BLaER1 treated with 17β-estradiol and CSF1 and Interleukin-3, amounts not matched to agents 10 nM and 100 nM (cell line): ENCODE measurements around the gene LOC101059915.
"Not testable (repeated sequence)": the region's sequence is repeated elsewhere in the genome, so short reads cannot be mapped to it uniquely, and the experiment has no call there.

ENCODE experiments used
- H3K27ac ChIP-seq, 11 experiments: shearing (Covaris generic); formaldehyde crosslinking; 2 replicates each; pipeline ENCODE4 v1.8.1; 2022
- H3K27me3 ChIP-seq, 11 experiments: shearing (Covaris generic); formaldehyde crosslinking; 2 replicates each; pipeline ENCODE4 v1.8.1; 2022
- H3K36me3 ChIP-seq, 11 experiments: shearing (Covaris generic); formaldehyde crosslinking; 2 replicates each; pipeline ENCODE4 v1.8.1; 2022
- H3K4me1 ChIP-seq, 10 experiments: shearing (Covaris generic); formaldehyde crosslinking; 2 replicates each; pipeline ENCODE4 v1.8.1; 2022
- H3K4me2 ChIP-seq, 11 experiments: shearing (Covaris generic); formaldehyde crosslinking; 2 replicates each; pipeline ENCODE4 v1.8.1; 2022
- H3K4me3 ChIP-seq, 10 experiments: shearing (Covaris generic); formaldehyde crosslinking; 2 replicates each; pipeline ENCODE4 v1.8.1; 2022
- H3K9ac ChIP-seq, 11 experiments: shearing (Covaris generic); formaldehyde crosslinking; 2 replicates each; pipeline ENCODE4 v1.8.1; 2022
- H3K9me3 ChIP-seq, 11 experiments: shearing (Covaris generic); formaldehyde crosslinking; replicated peaks in 1 of 11; 2 replicates each; pipeline ENCODE4 v1.8.1; 2022
- H4K20me1 ChIP-seq, 11 experiments: shearing (Covaris generic); formaldehyde crosslinking; 2 replicates each; pipeline ENCODE4 v1.8.1; 2022
- Cebpa-rat ChIP-seq, 11 experiments: shearing (Covaris generic); IDR thresholded peaks; 2 replicates each; pipeline ENCODE4 v1.8.1; 2022

The LOC101059915 gene

DNA sequence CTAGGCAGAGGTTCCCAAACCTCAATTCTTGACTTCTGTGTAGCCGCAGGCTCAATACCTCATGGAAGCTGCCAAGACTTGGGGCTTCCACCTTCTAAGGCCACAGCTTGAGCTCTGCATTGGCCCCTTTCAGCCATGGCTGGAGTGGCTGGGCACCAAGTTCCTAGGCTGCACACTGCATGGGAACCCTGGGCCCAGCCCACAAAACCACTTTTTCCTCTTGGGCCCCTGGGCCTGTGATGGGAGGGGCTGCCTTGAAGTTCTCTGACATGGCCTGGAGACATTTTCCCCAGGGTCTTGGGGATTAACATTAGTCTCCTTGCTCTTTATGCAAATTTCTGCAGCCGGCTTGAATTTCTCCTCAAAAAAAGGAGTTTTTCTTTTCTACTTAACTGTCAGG lies 14.0 kb upstream of the LOC101059915 start:
- H3K4me2 ChIP-seq = 0 out of 22 replicates have a peak overlapping the region, but pooled peaks of 2 of the 11 experiments have one; percentile 14 to 24
- H3K36me3 ChIP-seq = no peaks in the 10 kb centered on the region
- no peaks in the 10 kb centered on the region; a peak in 1 of 22 replicates for H4K20me1 ChIP-seq
- H3K9me3 ChIP-seq = peaks cover 0 to 14% (median 0%) of the 10 kb centered on the region in 11 experiments; a peak in 3 of 22 replicates
- H3K27ac ChIP-seq = no peak overlapping the region
- no peak overlapping the region for H3K9ac ChIP-seq
- no peak for TF ChIP-seq Cebpa-rat (IDR thresholded peaks at IDR 0.05)
- peaks cover 0 to 11% (median 0%) of the 10 kb centered on the region in 10 experiments; a peak in 5 of 20 replicates for H3K4me1 ChIP-seq
- no peak overlapping the region for H3K4me3 ChIP-seq
- H3K27me3 ChIP-seq = peaks cover 36 to 64% (median 43%) of the 10 kb centered on the region in 11 experiments

DNA sequence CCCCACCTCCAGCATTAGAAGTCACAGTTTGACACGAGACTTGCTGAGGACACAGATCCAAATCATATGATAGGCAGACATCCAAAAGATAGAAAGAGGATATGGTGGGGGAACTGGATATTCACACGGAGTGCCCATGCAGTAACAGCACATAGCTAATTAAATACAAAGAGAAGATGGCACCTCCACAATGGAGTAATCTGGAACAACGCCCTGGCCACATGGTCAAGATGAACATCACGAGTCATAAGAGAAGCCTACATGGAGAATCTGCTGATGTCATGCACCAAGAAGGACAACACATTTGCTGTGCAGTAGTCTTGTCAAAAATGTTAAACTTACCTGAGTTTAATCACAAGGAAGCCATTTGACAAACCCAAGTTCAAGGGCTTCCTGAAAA lies 10.1 kb upstream of the LOC101059915 start:
- Histone ChIP-seq H3K9ac (no peak overlapping the region), H3K4me3 (no peak overlapping the region), H4K20me1 (peaks cover 0 to 23% (median 5%) of the 10 kb centered on the region in 11 experiments; a peak in 13 of 22 replicates), H3K4me2 (0 out of 22 replicates have a peak overlapping the region, but pooled peaks of 1 of the 11 experiments have one; percentile 3), H3K36me3 (no peaks in the 10 kb centered on the region), H3K4me1 (peaks cover 3 to 11% (median 5%) of the 10 kb centered on the region in 10 experiments; a peak in 19 of 20 replicates), H3K9me3 (peaks cover 0 to 10% (median 0%) of the 10 kb centered on the region in 11 experiments; a peak in 2 of 22 replicates), H3K27me3 (peaks cover 63 to 69% (median 65%) of the 10 kb centered on the region in 11 experiments), H3K27ac (no peak overlapping the region)
- no peak for TF ChIP-seq Cebpa-rat (IDR thresholded peaks at IDR 0.05)

DNA sequence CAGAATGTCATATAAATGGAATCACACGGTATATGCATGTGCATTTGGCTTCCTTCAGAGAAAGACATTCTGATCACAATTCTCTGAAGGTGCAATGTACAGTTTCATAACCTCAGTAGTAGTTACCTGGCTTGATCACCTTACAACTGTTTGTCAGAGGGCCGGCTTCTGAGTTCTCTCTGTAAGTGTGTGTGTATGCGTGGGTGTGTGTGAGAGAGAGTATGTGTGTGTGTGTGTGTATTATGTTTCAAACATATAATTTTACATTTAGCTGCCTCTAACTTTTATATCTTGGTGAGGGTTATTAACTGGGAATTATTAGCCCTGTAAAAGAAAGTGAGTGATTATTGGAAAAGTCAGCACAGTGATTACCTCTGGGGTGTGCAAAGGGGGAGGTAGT lies 8.0 kb upstream of the LOC101059915 start:
- H3K4me2 ChIP-seq = no peak overlapping the region
- TF ChIP-seq Cebpa-rat (IDR thresholded peaks at IDR 0.05) = no peak
- H3K9ac ChIP-seq = no peak overlapping the region
- peaks cover 8 to 21% (median 13%) of the 10 kb centered on the region in 10 experiments; a peak in 19 of 20 replicates for H3K4me1 ChIP-seq
- H3K36me3 ChIP-seq = no peaks in the 10 kb centered on the region
- H3K9me3 ChIP-seq = peaks cover 0 to 10% (median 0%) of the 10 kb centered on the region in 11 experiments; a peak in 2 of 22 replicates
- H3K4me3 ChIP-seq = no peak overlapping the region
- peaks cover 0 to 39% (median 17%) of the 10 kb centered on the region in 11 experiments; a peak in 13 of 22 replicates for H4K20me1 ChIP-seq
- peaks cover 76 to 88% (median 82%) of the 10 kb centered on the region in 11 experiments for H3K27me3 ChIP-seq
- H3K27ac ChIP-seq = no peak overlapping the region

DNA sequence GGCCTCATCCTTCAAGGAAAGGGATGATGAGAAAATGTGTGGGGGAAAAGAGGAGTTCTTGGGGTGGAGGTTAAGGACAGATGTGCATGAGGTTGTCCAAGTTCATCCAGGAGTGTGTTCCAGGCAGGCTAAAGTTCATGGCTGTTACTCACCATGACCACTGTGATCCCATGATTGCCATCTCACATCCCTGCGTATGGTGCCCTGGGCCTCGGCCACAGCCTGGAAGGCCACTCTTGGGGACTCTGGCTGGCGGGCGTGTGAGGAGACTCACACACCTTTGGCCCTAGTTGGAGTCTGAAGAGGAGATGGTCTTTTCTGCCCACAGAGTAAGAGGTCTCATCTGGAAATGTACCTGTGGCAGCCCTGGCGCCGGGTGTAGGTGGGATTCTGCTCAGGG lies 7.4 kb upstream of the LOC101059915 start:
- Histone ChIP-seq H3K4me3 (no peak overlapping the region), H3K4me1 (peaks cover 8 to 21% (median 13%) of the 10 kb centered on the region in 10 experiments; a peak in 19 of 20 replicates), H3K9ac (no peak overlapping the region), H3K27ac (no peak overlapping the region), H3K9me3 (peaks cover 0 to 10% (median 0%) of the 10 kb centered on the region in 11 experiments; a peak in 2 of 22 replicates), H4K20me1 (peaks cover 0 to 44% (median 17%) of the 10 kb centered on the region in 11 experiments; a peak in 13 of 22 replicates), H3K4me2 (no peak overlapping the region), H3K36me3 (no peaks in the 10 kb centered on the region), H3K27me3 (peaks cover 77 to 92% (median 86%) of the 10 kb centered on the region in 11 experiments)
- TF ChIP-seq Cebpa-rat (IDR thresholded peaks at IDR 0.05) = no peak

DNA sequence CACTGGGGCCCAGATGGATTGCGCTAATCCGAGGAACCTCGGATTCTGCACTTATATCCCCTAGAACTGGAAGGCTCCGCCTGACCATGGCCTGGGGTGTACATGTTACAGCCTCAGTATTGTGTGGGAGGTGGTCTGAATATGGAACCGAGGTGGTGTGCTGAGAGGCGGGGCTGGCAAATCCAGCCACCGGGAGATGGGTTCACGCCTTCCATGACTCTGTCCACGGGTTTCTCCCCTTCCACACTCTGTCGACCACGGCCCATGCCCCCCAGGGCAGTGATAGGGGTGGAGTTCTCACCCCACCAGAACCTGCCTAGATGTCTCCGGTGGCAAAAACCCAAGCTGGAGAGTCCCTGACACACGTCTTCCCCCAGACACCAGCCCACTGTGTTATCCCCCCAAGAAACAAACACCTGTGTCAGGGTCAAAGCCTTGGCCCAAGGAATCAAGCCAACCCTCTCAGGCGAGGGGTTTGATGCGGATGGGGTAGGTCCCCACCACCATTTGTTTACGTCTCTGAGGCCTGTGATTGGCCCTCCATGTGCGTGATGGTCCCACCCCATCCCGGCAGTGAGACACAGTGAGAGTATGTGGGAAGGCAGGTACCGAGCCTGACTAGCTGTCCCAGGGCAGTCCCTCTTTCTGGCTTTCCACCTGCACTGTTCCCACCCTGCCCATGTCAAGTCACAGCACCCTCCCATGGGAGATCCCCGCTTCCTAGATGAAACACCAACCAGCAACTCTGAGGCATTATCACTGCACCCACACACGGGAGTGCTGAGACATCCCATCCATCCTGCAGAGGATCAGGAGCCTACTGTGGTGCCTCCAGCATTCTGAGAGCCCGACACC lies 6.6 kb upstream of the LOC101059915 start:
- Histone ChIP-seq H3K27ac (no peak overlapping the region), H3K9me3 (peaks cover 0 to 10% (median 0%) of the 10 kb centered on the region in 11 experiments; a peak in 2 of 22 replicates), H4K20me1 (peaks cover 0 to 51% (median 18%) of the 10 kb centered on the region in 11 experiments; a peak in 13 of 22 replicates), H3K4me1 (peaks cover 13 to 24% (median 18%) of the 10 kb centered on the region in 10 experiments; a peak in 19 of 20 replicates), H3K4me3 (no peak overlapping the region), H3K4me2 (no peak overlapping the region), H3K27me3 (peaks cover 77 to 98% (median 87%) of the 10 kb centered on the region in 11 experiments), H3K36me3 (no peaks in the 10 kb centered on the region), H3K9ac (no peak overlapping the region)
- TF ChIP-seq Cebpa-rat (IDR thresholded peaks at IDR 0.05) = no peak

DNA sequence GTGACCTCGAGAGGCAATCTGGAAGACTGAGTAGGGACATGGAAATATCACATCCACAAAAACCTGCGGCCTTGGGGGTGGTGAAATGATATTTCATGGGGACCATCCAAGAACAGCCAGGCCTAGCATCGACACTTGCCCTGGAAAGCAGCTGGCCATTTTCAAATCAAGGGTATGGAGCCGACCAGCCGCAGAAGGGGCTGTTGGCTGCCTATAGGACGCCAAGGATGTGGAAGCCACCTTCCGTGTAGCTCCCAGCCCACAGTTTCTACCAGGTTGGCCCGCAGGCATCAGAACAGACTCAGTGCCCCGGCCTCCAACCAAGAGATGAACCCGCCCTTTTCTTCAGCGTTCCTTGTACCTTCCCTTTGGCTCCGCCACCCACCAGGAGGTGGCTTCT lies 5.4 kb upstream of the LOC101059915 start:
- H3K36me3 ChIP-seq = no peaks in the 10 kb centered on the region
- no peak overlapping the region for H3K9ac ChIP-seq
- H3K9me3 ChIP-seq = peaks cover 0 to 14% (median 2%) of the 10 kb centered on the region in 11 experiments; a peak in 6 of 22 replicates
- H3K27me3 ChIP-seq = peaks cover 65 to 94% (median 77%) of the 10 kb centered on the region in 11 experiments
- H3K27ac ChIP-seq = no peak overlapping the region
- peaks cover 11 to 25% (median 20%) of the 10 kb centered on the region in 10 experiments; a peak in 19 of 20 replicates for H3K4me1 ChIP-seq
- H3K4me2 ChIP-seq = peak overlapping the region in 9 of 11 experiments; percentile 29 to 67 (median 57); a peak in 14 of 22 replicates
- no peak overlapping the region for H3K4me3 ChIP-seq
- peaks cover 0 to 51% (median 18%) of the 10 kb centered on the region in 11 experiments; a peak in 13 of 22 replicates for H4K20me1 ChIP-seq
- TF ChIP-seq Cebpa-rat (IDR thresholded peaks at IDR 0.05) = no peak

DNA sequence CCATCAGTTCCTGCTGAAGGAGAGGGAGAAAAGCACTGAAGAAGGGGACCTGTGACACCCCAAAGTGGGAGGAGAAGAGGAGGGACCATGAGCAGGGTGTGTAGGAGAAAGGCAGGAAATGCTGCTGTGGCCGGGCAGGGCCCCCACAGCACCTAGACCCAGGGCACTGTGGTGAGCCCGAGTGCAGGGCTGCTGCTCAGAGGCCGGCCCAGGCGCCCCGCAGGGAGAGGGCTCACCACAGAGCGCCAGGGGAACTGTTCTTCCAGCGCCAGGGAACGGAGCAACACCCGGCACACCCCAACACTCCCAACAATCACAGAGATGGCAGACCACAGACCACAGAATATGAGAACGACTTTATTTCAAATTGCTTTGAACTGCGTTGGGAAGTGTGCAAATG lies 4.7 kb upstream of the LOC101059915 start:
- not testable (repeated sequence) for H3K36me3 ChIP-seq

DNA sequence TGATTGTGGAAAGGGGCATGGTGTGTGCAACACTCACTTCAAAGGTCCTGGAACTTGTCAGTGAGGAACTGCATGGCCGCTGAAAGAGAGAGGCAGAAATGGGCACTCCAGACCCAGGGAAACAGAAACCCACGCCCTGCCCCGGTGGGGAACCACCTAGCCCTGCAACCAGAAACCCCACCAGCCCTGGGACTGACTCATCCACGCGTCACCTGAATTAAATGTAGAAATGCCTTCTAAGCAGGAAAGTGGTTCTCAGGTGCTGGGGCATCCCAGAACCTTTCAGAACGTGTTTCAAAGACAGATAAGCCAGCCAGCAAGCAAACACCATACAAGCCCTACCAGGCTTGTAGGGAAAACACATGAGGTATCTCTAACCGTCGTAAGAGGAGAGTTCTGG lies 4.1 kb upstream of the LOC101059915 start:
- H3K36me3 ChIP-seq, H3K4me3 ChIP-seq, H3K9ac ChIP-seq, H3K27ac ChIP-seq: not testable (repeated sequence)
- peaks cover 0 to 18% (median 14%) of the 10 kb centered on the region in 11 experiments; a peak in 13 of 22 replicates for H3K9me3 ChIP-seq
- H3K27me3 ChIP-seq = peaks cover 56 to 94% (median 73%) of the 10 kb centered on the region in 11 experiments
- H3K4me2 ChIP-seq = peak overlapping the region in 5 of 11 experiments; percentile 13 to 40 (median 24); a peak in 4 of 22 replicates
- H4K20me1 ChIP-seq = peaks cover 0 to 59% (median 18%) of the 10 kb centered on the region in 11 experiments; a peak in 13 of 22 replicates
- peaks cover 9 to 25% (median 21%) of the 10 kb centered on the region in 10 experiments; a peak in 18 of 20 replicates for H3K4me1 ChIP-seq

More for the DNA sequence above, 4.7 kb upstream of the LOC101059915 start:
- Histone ChIP-seq H3K4me2 (peak overlapping the region; percentile 14 to 67 (median 57); a peak in 20 of 22 replicates), H4K20me1 (peaks cover 0 to 53% (median 18%) of the 10 kb centered on the region in 11 experiments; a peak in 13 of 22 replicates), H3K4me1 (peaks cover 9 to 25% (median 20%) of the 10 kb centered on the region in 10 experiments; a peak in 18 of 20 replicates), H3K27me3 (peaks cover 58 to 94% (median 73%) of the 10 kb centered on the region in 11 experiments), H3K9me3 (peaks cover 0 to 14% (median 9%) of the 10 kb centered on the region in 11 experiments; a peak in 13 of 22 replicates)
- H3K9ac ChIP-seq, H3K27ac ChIP-seq, H3K4me3 ChIP-seq: not testable (repeated sequence)

DNA sequence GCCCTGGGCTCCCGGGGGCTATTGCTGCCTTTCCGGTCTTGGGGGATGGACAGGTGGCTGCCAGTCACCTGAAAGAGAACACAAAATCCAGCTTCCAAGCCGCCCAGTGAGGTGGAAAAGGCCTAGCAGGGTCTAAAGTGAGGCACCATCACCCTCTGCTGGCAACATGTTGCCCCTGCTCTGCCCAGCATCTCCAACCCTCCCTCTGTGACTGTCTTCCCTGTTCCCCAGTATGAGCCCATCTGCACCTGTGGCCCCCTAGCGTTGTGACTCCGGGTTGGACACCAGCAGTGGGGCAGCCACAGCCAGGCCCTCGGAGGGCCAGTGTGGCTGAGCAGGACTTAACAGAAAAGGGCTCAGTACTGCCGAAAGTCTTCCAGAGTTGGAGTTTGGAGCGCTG lies 3.1 kb upstream of the LOC101059915 start:
- H3K36me3 ChIP-seq, H3K27ac ChIP-seq, H3K9ac ChIP-seq, H3K4me3 ChIP-seq, H3K4me2 ChIP-seq: not testable (repeated sequence)
- peaks cover 0 to 19% (median 14%) of the 10 kb centered on the region in 11 experiments; a peak in 13 of 22 replicates for H3K9me3 ChIP-seq
- peaks cover 55 to 94% (median 73%) of the 10 kb centered on the region in 11 experiments for H3K27me3 ChIP-seq
- peaks cover 9 to 32% (median 29%) of the 10 kb centered on the region in 10 experiments; a peak in 18 of 20 replicates for H3K4me1 ChIP-seq
- peaks cover 0 to 68% (median 21%) of the 10 kb centered on the region in 11 experiments; a peak in 13 of 22 replicates for H4K20me1 ChIP-seq
